Kidney epithelial cell (primary cell): Measurements from ENCODE around the gene L1TD1. TPM values are rescaled to one million over a fixed set of nuclear protein-coding genes. Genes with fewer than 3 reads are reported as not detected.
"Not testable (repeated sequence)": the region's sequence is repeated elsewhere in the genome, so short reads cannot be mapped to it uniquely, and the experiment has no call there.

Experiments used
- DNase-seq: peaks from one replicate; pipeline ENCODE4 v3.0.0-alpha.2; 2010; ENCODE audit warnings: low read depth
- H3K27me3 ChIP-seq: 2 replicates; pipeline ENCODE4 v1.6.0; 2011; ENCODE audit warnings: low read length; ENCODE audit not compliant: control insufficient read depth, insufficient read depth
- H3K36me3 ChIP-seq: 2 replicates; pipeline ENCODE4 v1.5.1; 2011; ENCODE audit warnings: low read length; ENCODE audit not compliant: control insufficient read depth, insufficient read depth
- H3K4me3 ChIP-seq: 2 replicates; pipeline ENCODE4 v1.5.1; 2011; ENCODE audit warnings: low read depth, mild to moderate bottlenecking, control low read depth, low read length
- total RNA-seq: library from RNA; depleted of rRNA; stranded (reverse); fragments of >200 nt; gene quantifications from 2 replicates; pipeline ENCODE4 v1.2.3, GENCODE V29; 2015
- TF ChIP-seq, protein P1 (sequence below): IDR thresholded peaks from 2 replicates; pipeline ENCODE4 v1.5.1; 2011; ENCODE audit warnings: mild to moderate bottlenecking, moderate library complexity, low read length, control low read depth, inconsistent platforms; ENCODE audit not compliant: insufficient read depth, poor library complexity, severe bottlenecking

Gene L1TD1, protein sequence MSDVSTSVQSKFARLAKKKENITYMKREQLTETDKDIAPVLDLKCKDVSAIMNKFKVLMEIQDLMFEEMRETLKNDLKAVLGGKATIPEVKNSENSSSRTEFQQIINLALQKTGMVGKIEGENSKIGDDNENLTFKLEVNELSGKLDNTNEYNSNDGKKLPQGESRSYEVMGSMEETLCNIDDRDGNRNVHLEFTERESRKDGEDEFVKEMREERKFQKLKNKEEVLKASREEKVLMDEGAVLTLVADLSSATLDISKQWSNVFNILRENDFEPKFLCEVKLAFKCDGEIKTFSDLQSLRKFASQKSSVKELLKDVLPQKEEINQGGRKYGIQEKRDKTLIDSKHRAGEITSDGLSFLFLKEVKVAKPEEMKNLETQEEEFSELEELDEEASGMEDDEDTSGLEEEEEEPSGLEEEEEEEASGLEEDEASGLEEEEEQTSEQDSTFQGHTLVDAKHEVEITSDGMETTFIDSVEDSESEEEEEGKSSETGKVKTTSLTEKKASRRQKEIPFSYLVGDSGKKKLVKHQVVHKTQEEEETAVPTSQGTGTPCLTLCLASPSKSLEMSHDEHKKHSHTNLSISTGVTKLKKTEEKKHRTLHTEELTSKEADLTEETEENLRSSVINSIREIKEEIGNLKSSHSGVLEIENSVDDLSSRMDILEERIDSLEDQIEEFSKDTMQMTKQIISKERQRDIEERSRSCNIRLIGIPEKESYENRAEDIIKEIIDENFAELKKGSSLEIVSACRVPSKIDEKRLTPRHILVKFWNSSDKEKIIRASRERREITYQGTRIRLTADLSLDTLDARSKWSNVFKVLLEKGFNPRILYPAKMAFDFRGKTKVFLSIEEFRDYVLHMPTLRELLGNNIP
- 0.34 and 0.88 TPM in 2 replicates for total RNA-seq

DNA sequence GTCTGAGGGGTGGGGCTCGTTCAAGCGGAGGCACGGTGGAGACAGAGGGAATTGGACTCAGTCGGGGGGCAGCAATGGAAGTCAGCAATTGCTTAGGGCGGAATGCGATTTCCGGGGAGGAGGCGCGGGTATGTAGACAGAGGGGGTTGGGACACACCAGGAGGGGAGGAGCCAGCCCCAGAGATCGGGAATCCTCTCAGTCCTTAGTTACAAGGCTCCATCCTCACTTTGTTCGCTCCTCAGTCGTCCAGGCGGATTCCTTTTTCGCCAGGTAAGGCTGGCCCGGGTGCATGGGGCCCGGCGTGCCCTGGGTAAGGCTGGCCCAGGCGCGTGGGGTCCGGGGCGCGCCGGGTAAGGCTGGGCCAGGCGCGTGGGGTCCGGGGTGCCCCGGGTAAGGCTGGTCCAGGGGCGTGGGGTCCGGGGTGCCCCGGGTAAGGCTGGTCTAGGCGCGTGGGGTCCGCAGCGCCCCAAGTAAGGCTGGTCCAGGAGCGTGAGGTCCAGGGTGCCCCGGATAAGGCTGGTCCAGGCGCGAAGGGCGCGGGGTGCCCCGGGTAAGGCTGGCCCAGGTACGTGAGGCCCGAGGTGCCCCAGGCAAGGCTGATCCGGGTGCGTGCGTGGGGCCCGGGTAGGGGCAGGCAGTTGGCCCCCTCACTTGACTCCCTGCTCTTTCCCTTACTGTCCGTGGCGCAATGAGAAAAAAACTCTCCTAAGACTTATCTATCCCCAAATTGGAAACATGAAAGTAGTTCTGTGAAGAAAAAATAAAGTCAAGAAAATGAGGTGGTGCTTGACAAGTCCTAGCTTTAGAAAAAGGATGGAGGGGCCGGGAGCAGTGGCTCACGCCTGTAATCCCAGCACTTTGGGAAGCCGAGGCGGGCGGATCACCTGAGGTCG lies at the start of gene L1TD1:
L1TD1 (plus strand) TSS at position 199 of the 894 bp plus-strand sequence. CDS start 11,780 bp downstream, outside the sequence.
- H3K36me3 ChIP-seq: no peaks in the 10 kb centered on the region
- peaks cover 24% of the 10 kb centered on the region for H3K27me3 ChIP-seq
- no peak for DNase-seq
- peak within 1 kb of the TSS; percentile 19 for H3K4me3 ChIP-seq
- TF ChIP-seq, protein P1, sequence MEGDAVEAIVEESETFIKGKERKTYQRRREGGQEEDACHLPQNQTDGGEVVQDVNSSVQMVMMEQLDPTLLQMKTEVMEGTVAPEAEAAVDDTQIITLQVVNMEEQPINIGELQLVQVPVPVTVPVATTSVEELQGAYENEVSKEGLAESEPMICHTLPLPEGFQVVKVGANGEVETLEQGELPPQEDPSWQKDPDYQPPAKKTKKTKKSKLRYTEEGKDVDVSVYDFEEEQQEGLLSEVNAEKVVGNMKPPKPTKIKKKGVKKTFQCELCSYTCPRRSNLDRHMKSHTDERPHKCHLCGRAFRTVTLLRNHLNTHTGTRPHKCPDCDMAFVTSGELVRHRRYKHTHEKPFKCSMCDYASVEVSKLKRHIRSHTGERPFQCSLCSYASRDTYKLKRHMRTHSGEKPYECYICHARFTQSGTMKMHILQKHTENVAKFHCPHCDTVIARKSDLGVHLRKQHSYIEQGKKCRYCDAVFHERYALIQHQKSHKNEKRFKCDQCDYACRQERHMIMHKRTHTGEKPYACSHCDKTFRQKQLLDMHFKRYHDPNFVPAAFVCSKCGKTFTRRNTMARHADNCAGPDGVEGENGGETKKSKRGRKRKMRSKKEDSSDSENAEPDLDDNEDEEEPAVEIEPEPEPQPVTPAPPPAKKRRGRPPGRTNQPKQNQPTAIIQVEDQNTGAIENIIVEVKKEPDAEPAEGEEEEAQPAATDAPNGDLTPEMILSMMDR: no peak

DNA sequence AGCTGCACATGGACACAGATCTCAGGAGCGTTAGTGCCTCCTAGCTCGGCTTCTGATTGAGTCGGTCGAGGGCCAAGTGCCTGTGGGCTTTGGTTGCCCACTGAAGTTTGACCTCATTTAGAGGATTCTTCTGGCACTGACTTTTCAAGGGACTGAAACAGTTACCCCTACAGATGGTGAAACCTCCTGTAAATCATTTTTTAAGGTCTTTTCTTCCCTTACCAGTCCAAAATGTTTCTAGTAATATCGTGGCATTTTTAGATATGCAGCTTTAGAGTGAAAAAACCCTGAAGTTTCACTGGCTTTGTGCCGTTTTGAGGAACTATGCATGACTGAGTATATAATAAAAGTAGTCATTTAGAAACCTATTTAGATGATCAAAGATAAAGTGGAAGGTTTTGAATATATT lies 34.7 kb upstream of the L1TD1 start:
- Histone ChIP-seq H3K4me3 (no peak overlapping the region), H3K36me3 (peaks cover 1% of the 10 kb centered on the region)
- TF ChIP-seq, protein P1: no peak

DNA sequence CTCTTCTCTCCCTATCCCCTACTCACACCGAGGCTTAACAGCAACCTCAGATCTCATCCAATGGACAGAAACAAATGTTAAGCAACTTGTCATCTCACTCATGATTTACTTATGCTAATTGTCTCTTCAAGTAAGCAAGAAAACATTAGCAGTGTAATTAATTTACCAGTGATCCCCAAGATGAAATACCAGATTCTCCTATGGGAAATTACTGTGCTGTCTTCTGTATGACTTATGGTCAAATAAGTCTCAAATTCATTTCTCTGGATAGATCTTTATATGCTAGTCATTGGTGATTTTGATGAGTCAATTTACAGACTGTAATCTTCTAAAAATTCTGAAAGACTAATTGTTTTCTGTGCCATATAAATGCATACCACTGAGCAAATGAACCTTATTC lies 32.9 kb upstream of the L1TD1 start:
- peaks cover 1% of the 10 kb centered on the region for H3K36me3 ChIP-seq
- TF ChIP-seq, protein P1: no peak
- H3K4me3 ChIP-seq: no peak overlapping the region
- no peak for DNase-seq
- no peaks in the 10 kb centered on the region for H3K27me3 ChIP-seq

More for the DNA sequence above, 34.7 kb upstream of the L1TD1 start:
- H3K27me3 ChIP-seq: no peaks in the 10 kb centered on the region
- DNase-seq: no peak

DNA sequence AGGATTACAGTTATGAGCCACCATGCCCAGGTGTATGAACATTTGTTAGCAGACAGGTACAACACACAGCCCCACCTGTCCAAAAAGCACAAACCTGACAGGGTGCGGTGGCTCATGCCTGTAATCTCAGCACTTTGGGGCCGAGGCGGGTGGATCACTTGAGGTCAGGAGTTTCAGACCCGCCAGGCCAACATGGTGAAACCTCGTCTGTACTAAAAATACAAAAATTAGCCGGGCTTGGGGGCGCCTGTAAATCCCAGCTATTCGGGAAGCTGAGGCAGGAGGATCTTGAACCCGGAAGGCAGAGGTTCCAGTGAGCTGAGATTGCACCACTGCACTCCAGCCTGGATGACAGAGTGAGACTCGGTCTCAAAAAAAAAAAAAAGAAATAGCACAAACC lies 24.3 kb upstream of the L1TD1 start:
- not testable (repeated sequence) for H3K27me3 ChIP-seq, DNase-seq, H3K36me3 ChIP-seq, H3K4me3 ChIP-seq

DNA sequence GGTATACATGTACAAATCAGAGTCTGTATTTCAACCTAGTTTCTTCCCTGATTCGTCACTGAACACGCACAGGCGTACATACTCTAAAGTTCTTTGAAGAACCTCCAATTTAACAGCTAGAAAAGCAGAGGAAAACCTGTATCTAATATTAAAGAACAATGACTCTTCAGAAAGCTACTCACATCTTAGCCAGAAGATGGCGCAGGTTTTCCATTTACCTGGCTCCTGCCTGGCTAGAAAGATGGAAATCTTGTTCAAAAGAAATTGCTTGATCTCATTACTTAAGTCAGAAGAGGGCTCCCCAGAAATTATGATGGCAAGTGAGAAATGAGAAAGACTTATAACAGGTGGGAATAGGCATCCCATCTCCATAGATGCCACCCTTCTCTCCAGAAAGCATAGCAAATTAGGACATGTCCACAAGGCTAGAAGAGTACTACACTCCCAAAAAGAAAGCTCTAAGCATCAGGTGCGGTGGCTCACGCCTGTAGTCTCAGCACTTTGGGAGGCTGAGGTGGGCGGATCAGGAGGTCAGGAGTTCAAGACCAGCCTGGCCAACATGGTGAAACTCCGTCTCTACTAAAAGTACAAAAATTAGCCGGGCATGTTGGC lies 19.0 kb upstream of the L1TD1 start:
- TF ChIP-seq, protein P1: peak; percentile 74
- no peak overlapping the region for H3K4me3 ChIP-seq
- DNase-seq: no peak
- no peaks in the 10 kb centered on the region for H3K36me3 ChIP-seq
- H3K27me3 ChIP-seq: no peaks in the 10 kb centered on the region
